ENCODE data around the gene DBN1. TPM values are rescaled to one million over a fixed set of nuclear protein-coding genes. Genes with fewer than 3 reads are reported as not detected.
A peak's percentile ranks its signal among the peaks of the same experiment; 100 is the strongest.

Gene DBN1
- total RNA-seq, 1 donor from 2014 or later: 13.1 TPM

DNA sequence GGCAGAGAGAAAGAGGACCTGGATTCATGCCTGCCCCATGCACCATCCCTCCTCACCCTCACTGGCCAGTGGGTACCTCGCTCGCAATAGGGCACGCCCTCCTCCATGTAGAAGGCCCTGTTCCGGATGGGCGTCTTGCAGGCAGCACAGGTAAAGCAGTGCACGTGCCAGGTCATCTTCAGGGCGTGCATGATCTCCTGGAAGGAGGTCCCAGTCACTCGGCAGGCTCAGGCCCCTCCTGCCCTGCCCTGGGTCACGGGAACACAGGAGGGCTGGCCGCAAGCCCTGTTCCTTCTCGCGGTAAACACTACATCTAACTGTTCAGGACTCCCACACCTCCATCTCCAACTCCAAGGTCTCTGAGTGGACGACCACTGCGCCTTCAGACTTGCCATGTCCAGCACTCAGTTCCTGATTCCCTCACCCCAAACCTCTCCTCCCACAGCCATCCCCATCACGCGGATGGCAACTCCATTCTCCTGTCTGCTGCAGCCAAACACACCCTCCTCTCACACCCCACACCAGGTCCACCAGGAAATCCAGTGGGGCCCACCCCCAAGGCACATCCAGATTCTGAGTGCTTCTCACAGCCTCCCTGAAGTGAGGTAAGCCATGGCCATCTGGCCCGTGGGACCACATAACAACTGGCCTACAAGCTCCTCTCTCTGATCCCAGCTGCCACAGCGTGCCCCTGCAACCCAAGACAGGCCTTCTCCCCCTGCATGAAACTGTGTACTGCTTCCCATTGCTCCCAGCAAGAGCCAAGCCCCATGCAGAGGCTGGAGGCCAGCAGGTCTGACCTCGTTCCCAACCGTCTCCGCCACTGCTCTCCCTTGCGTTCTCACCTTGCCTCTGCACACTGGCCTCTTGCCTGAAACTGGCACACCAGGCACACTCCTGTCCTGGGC, 10.8 kb upstream of the DBN1 start:
- intact Hi-C loops (cut with micrococcal nuclease): no loop called here
- no peaks in the 10 kb centered on the region for H3K9me3 Mint-ChIP-seq
- H3K27ac Mint-ChIP-seq: no peak overlapping the region
- no peaks in the 10 kb centered on the region for H3K27me3 Mint-ChIP-seq (ENCODE audit: insufficient read depth)
- peaks cover 9% of the 10 kb centered on the region for H3K4me1 Mint-ChIP-seq (ENCODE audit: low read depth)
- no peak overlapping the region for H3K4me3 Mint-ChIP-seq
- peaks cover 9% of the 10 kb centered on the region for H3K36me3 Mint-ChIP-seq (ENCODE audit: low read depth)
- no peak for DNase-seq (ENCODE audit: low spot score)

DNA sequence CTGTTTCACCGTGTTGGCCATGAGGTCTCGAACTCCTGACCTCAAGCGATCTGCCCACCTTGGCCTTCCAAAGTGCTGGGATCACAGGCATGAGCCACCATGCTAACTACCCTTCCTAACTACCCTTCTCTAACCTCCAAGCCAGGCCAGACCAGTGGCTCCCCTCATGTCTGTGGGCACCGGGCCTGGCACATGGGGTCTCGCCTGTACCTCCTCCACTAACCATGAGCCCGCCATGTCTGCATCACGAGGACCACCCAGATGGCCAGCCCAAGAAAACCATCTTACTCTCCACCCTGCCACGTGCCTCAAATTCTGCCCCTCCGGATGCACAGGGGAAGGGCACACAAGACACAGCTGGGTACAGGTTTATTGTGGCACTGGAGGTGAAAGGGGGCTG, 9.6 kb upstream of the DBN1 start:
- Mint-ChIP-seq H3K36me3 (ENCODE audit: low read depth) (peaks cover 10% of the 10 kb centered on the region), H3K4me1 (ENCODE audit: low read depth) (peaks cover 20% of the 10 kb centered on the region), H3K4me3 (no peak overlapping the region), H3K27ac (no peak overlapping the region), H3K27me3 (ENCODE audit: insufficient read depth) (no peaks in the 10 kb centered on the region), H3K9me3 (no peaks in the 10 kb centered on the region)
- intact Hi-C loops (cut with micrococcal nuclease): no loop called here
- no peak for DNase-seq (ENCODE audit: low spot score)

DNA sequence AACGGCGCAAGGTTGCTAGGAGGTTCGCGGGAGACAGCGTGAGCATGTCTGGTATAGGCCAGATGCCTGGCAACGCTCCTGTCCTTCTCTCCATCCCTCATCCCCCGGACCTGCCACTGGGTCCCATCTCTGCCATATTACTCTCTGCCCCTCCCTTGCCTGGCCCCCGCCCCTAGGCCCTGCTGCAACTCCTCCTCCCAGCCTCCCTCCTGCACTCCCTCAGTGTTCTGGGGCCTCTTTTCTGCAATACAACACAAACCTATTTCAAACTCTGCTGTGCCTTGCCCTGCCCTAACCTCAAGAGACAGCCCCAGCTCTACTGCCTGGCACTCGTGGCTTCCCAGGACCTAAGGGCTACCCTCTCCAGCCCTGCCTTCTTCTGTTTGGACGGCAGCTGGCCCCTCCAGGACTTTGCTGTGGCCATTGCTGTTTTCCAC, 8.9 kb upstream of the DBN1 start:
- no peaks in the 10 kb centered on the region for H3K9me3 Mint-ChIP-seq
- H3K36me3 Mint-ChIP-seq (ENCODE audit: low read depth): peaks cover 8% of the 10 kb centered on the region
- H3K27me3 Mint-ChIP-seq (ENCODE audit: insufficient read depth): no peaks in the 10 kb centered on the region
- H3K4me1 Mint-ChIP-seq (ENCODE audit: low read depth): peaks cover 25% of the 10 kb centered on the region
- no peak overlapping the region for H3K4me3 Mint-ChIP-seq
- no peak for DNase-seq (ENCODE audit: low spot score)
- intact Hi-C loops (cut with micrococcal nuclease): no loop called here
- H3K27ac Mint-ChIP-seq: no peak overlapping the region

DNA sequence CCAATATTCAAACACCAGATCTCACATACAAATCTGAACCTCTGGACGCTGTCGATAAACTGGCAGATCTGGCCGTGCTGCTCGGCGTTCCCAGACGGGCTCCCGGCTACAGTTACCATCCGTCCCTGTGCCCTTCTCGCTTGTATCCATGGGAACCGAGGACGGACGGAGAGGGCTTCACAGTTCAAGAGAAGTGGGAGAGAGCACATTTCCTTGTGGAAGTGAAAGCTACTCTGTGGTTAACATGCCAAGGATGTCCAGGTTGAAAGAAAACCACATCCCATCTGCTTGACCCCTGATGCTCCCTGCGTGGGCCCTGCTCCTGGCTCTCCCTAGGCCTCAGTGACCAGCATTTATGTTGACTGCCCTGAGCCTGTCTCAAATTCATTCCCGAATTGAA, 6.3 kb upstream of the DBN1 start:
- H3K9me3 Mint-ChIP-seq: no peaks in the 10 kb centered on the region
- peaks cover 2% of the 10 kb centered on the region for H3K27me3 Mint-ChIP-seq (ENCODE audit: insufficient read depth)
- H3K27ac Mint-ChIP-seq: peak overlapping the region; percentile 96
- DNase-seq (ENCODE audit: low spot score): no peak
- H3K4me3 Mint-ChIP-seq: no peak overlapping the region
- intact Hi-C loops (cut with micrococcal nuclease): loop anchor here (2.0 kb wide), 1 partner anchor 17 kb away; the partner anchor contains the start of gene PDLIM7
- peaks cover 4% of the 10 kb centered on the region for H3K36me3 Mint-ChIP-seq (ENCODE audit: low read depth)
- peaks cover 39% of the 10 kb centered on the region for H3K4me1 Mint-ChIP-seq (ENCODE audit: low read depth)

DNA sequence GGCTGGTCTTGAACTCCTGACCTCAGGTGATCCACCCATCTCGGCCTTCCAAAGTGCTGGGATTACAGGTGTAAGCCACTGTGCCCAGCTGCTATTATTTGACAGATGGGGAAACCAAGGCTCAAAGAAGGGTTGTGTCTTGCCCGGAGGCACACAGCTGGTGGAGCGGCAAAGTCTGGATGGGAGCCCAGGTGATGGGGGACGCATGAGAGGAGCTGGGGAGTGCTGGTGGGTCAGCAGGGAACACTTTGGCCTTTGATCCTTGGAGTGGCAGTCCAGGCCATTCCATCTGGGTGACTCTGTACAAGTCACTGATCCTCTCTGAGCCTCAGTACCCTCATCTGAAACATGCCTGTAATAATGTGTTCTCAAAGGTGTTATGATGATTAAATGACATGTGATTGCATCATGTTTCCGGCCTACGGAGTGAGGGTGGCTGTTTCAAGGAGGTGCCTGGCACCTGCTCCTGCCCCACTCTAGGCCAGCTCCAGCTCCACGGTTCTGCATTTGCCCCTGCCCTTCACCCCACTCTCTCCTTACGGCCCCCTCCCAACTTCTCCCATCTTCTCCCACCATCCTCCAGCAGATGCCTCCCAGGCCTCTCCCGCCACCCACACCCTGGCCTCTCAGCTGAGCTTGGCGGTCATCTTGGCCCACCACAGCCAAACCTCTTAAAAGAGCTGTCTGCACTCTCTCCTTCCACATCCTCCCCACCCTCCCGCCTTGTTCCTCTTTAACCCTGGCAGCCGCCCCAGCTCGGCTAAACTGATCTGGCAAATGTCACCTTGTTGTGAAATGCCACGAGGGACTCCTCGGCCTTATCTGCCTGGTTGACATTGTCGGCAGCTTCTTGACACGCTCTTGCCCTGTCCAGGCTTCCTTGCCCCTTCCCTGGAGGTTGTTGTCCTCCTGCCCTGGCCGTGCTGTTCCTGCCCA, 5.5 kb upstream of the DBN1 start:
- DNase-seq (ENCODE audit: low spot score): no peak
- H3K36me3 Mint-ChIP-seq (ENCODE audit: low read depth): peaks cover 4% of the 10 kb centered on the region
- intact Hi-C loops (cut with micrococcal nuclease): loop anchor here (2.0 kb wide), 1 partner anchor 18 kb away; the partner anchor contains the start of gene PDLIM7
- H3K27ac Mint-ChIP-seq: peak overlapping the region; percentile 96
- peaks cover 10% of the 10 kb centered on the region for H3K27me3 Mint-ChIP-seq (ENCODE audit: insufficient read depth)
- H3K4me3 Mint-ChIP-seq: no peak overlapping the region
- no peaks in the 10 kb centered on the region for H3K9me3 Mint-ChIP-seq
- H3K4me1 Mint-ChIP-seq (ENCODE audit: low read depth): peaks cover 47% of the 10 kb centered on the region

DNA sequence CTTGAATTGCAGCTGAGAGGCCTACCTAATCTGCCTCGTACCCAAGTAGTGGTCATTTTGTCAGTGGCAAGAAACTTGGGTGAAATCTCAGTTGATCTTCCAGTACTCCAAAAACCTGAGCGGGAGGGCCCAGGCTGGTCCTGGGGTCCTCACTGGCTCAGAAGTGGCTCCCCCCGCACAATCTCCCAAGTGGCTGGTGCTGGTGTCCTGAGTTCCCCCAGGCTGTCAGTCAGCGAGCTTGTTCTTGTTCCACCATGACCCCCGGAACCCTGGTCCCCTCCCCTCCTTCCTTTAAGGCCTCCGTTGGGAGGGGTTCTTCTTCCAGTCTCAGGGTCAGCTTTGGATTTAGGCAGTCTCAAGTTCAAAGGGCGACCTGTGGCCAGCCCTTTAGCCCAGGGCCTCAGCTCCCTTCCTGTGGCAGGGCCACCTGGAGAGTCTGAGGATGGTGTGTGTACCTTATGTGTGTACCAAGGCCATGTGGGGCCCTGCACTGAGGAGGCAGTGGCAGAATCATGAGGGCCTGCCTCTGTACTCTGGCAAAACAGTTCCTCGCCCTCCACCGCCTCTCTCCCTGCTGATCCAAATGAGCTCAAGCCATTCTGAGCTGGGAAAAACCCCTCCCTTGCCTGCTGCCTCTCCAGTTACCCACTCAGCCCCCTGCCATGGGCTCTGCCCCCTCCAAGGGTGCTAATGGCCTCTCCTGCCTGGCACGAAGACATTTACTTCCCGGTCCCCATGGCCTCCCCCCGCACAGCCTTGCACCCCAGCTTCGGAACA, 4.5 kb upstream of the DBN1 start:
- peaks cover 12% of the 10 kb centered on the region for H3K27me3 Mint-ChIP-seq (ENCODE audit: insufficient read depth)
- no peak overlapping the region for H3K4me3 Mint-ChIP-seq
- intact Hi-C loops (cut with micrococcal nuclease): loop anchor here (2.0 kb wide), 1 partner anchor 19 kb away; the partner anchor contains the start of gene PDLIM7
- no peak for DNase-seq (ENCODE audit: low spot score)
- no peak overlapping the region for H3K27ac Mint-ChIP-seq
- H3K9me3 Mint-ChIP-seq: no peaks in the 10 kb centered on the region
- peaks cover 6% of the 10 kb centered on the region for H3K36me3 Mint-ChIP-seq (ENCODE audit: low read depth)
- H3K4me1 Mint-ChIP-seq (ENCODE audit: low read depth): peaks cover 50% of the 10 kb centered on the region

DNA sequence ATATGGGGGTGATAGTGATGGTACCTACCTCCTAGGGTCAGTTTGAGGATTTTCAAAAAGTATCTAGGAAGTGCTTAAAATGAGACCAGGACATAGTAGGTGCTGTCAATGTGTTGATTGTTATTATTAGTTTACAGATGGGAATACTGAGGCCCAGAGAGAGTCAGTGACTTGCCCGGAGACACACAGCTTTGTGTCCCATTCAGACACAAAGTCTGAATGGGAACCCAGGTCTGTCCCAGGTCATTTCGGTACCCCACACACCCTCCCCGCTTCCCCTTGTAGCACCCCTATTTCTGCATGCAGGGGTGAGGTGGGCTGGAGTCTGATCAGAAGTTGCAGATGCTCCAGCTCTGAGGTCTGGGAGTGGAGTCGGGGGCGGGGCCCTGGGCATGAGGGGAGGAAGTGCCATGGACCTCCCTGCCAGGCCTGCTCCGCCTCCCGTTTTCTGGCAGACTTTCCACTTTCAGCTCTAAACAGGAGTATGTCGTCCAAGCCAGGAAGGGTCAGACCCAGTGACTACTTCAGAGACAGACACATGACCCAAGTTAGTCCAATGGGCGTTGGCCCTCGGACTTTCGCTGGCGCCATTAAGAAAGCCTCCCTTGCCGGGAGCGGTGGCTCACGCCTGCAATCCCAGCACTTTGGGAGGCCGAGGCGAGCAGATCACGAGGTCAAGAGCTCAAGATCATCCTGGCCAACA, 3.2 kb upstream of the DBN1 start:
- peaks cover 14% of the 10 kb centered on the region for H3K27me3 Mint-ChIP-seq (ENCODE audit: insufficient read depth)
- no peak overlapping the region for H3K27ac Mint-ChIP-seq
- H3K9me3 Mint-ChIP-seq: no peaks in the 10 kb centered on the region
- H3K4me3 Mint-ChIP-seq: no peak overlapping the region
- intact Hi-C loops (cut with micrococcal nuclease): loop anchor here (1.0 kb wide), 1 partner anchor 20 kb away; no protein-coding TSS in a partner anchor
- peaks cover 6% of the 10 kb centered on the region for H3K36me3 Mint-ChIP-seq (ENCODE audit: low read depth)
- no peak for DNase-seq (ENCODE audit: low spot score)
- peaks cover 50% of the 10 kb centered on the region for H3K4me1 Mint-ChIP-seq (ENCODE audit: low read depth)

DNA sequence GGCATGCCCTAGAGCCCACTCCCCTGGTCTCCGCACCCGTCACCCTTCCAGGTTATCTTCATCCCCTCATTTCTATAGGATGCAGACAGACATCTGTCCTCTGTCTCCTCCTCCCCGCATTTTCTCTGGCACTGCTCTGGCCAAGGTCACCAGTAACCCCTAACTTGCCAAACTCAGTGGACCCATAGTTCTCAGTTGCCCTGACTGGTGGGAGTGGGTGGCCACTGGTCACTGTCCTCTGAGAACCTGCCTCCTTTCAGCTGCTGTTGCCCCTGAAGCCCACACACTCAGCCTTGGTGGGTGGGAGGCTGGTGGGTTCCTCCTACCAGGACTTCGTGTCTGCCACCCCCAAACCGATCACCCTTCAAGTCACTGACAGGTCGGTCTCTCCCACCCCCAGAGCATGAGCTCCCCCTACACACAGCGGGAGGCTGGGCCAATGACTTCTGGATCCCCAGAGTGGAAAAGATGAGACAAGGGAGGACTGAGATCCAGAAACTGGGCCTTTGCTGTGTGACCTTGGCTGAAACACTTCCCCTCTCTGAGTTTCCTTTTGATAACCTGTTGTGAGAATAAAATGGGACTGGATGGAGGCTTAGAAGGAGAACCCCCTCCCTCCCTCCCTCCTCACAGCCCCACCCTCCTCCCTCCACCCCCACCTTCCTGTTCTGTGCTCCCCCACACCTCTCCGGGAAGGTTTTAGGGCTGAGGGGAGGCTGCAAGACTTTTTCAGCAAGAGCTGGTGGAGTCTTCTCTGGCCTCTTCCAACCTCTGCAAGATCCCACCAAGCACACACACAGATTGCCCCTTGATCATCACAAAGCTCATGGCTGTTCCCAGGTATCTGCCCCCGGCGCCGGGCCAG, 2.4 kb upstream of the DBN1 start:
- Mint-ChIP-seq H3K4me1 (ENCODE audit: low read depth) (peaks cover 54% of the 10 kb centered on the region), H3K27me3 (ENCODE audit: insufficient read depth) (peaks cover 14% of the 10 kb centered on the region), H3K9me3 (no peaks in the 10 kb centered on the region), H3K4me3 (peak overlapping the region; percentile 20), H3K36me3 (ENCODE audit: low read depth) (peaks cover 6% of the 10 kb centered on the region), H3K27ac (no peak overlapping the region)
- DNase-seq (ENCODE audit: low spot score): no peak
- intact Hi-C loops (cut with micrococcal nuclease): loop anchor here (1.0 kb wide), 1 partner anchor 19 kb away; no protein-coding TSS in a partner anchor

DNA sequence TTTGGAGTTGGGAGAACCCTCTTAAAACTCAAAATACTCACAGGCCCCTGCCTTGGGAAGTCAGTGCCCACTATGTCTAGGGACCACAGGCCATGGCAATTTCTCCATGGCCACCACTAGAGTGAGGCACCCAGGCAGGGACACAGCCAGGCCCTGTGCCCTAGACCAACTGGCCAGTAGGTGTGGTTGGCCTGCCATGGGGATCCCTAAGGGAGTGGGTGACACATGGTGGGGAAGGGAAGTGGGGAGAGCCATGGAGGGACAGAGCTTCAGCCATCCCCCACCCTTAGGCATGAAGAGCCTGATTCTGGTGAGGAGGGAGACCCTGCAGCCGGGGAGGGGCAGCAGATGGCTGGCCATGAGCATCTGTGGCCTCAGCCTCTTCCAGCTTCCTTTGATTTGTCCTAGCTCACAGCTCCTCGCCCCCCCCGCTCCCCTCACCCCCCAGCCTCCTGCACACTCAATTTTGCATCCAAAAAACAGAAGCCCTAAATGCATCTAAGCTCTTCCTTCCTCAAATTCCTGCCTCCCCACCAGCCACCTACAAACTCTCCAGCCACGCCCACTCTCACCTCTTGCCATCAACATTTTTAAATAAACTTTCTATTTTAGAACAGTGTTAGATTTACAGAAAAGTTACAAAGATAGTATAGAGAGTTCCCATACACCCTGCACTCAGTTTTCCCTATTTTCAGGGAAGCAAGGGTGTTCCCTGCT, 1.6 kb upstream of the DBN1 start:
- peaks cover 52% of the 10 kb centered on the region for H3K4me1 Mint-ChIP-seq (ENCODE audit: low read depth)
- intact Hi-C loops (cut with micrococcal nuclease): no loop called here
- no peaks in the 10 kb centered on the region for H3K9me3 Mint-ChIP-seq
- peak overlapping the region; percentile 86 for H3K4me3 Mint-ChIP-seq
- peaks cover 16% of the 10 kb centered on the region for H3K27me3 Mint-ChIP-seq (ENCODE audit: insufficient read depth)
- no peak overlapping the region for H3K27ac Mint-ChIP-seq
- no peak for DNase-seq (ENCODE audit: low spot score)
- H3K36me3 Mint-ChIP-seq (ENCODE audit: low read depth): peaks cover 6% of the 10 kb centered on the region

DNA sequence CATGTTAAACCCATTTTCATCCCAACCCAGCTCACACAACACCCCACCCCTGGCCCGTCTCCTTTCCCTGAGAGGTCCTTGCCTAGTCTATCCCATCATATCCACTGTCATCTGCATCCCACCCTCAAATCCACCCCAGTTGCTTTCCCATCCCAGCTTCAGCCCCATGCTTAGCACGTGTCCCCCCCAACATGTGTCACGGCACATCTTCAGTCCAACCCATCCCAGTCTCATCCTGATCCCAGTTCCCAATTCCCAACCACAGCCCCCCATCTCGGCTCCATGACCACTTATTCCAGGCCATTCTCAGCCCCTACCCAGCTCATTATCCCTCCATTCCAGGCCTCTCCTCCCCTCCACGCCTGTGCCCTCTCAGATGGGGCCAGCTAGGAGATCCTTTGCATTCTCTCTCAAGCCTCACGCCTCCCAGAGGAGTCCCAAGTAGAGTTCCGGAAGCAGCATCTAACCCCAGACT, 605 bp upstream of the DBN1 start:
- H3K27ac Mint-ChIP-seq: peak overlapping the region; percentile 12
- no peak for DNase-seq (ENCODE audit: low spot score)
- H3K4me3 Mint-ChIP-seq: peak overlapping the region; percentile 86
- H3K27me3 Mint-ChIP-seq (ENCODE audit: insufficient read depth): peaks cover 16% of the 10 kb centered on the region
- no peaks in the 10 kb centered on the region for H3K9me3 Mint-ChIP-seq
- intact Hi-C loops (cut with micrococcal nuclease): no loop called here
- peaks cover 4% of the 10 kb centered on the region for H3K36me3 Mint-ChIP-seq (ENCODE audit: low read depth)
- H3K4me1 Mint-ChIP-seq (ENCODE audit: low read depth): peaks cover 43% of the 10 kb centered on the region

Measured in activated T-helper 1 cell treated with anti-CD3 and anti-CD28 coated beads, Interleukin-12 subunit alpha, Interleukin-12 subunit beta, Interleukin-2, Interleukin-4 antibody, amounts not matched to agents 30 ng/mL and 10 ng/mL and 1 ng/mL, durations not matched to agents 14 hours and 24 hours and 36 hours (primary cell).